Measurements from ENCODE around the gene NCOR1. TPM values are rescaled to one million over a fixed set of nuclear protein-coding genes. Genes with fewer than 3 reads are reported as not detected.
"Not testable (repeated sequence)": the region's sequence is repeated elsewhere in the genome, so short reads cannot be mapped to it uniquely, and the experiment has no call there.

NCOR1 gene
- 114 and 140 TPM in 2 replicates for total RNA-seq

GRCh38 chr17:16215273-16215964 is at the start of gene NCOR1:
Gene NCOR1 (minus strand): TSS chr17:16215534. CDS start chr17:16194569, 20,965 bp downstream.
- DNase-seq = peak; percentile 94

GRCh38 chr17:16262201-16262600 is 46.9 kb upstream of the NCOR1 start:
- no peak for DNase-seq

- no peak for DNase-seq
Observed at GRCh38 chr17:16261049-16261448, 45.7 kb upstream of the NCOR1 start.

GRCh38 chr17:16259926-16260325 is 44.6 kb upstream of the NCOR1 start:
- no peak for DNase-seq

- DNase-seq = no peak
Observed at GRCh38 chr17:16258901-16259300, 43.6 kb upstream of the NCOR1 start.

- DNase-seq = no peak
Observed at GRCh38 chr17:16255481-16255921, 40.2 kb upstream of the NCOR1 start.

GRCh38 chr17:16254773-16255400 is 39.6 kb upstream of the NCOR1 start:
- no peak for DNase-seq

- no peak for DNase-seq
Observed at GRCh38 chr17:16251556-16251955, 36.2 kb upstream of the NCOR1 start.

GRCh38 chr17:16251043-16251442 is 35.7 kb upstream of the NCOR1 start:
- DNase-seq = no peak

GRCh38 chr17:16250635-16251034 is 35.3 kb upstream of the NCOR1 start:
- no peak for DNase-seq

GRCh38 chr17:16247586-16247984 is 32.3 kb upstream of the NCOR1 start:
- no peak for DNase-seq

- no peak for DNase-seq
Observed at GRCh38 chr17:16243801-16244567, 28.6 kb upstream of the NCOR1 start.

- DNase-seq = no peak
Observed at GRCh38 chr17:16243385-16243784, 28.1 kb upstream of the NCOR1 start.

GRCh38 chr17:16241906-16242399 is 26.6 kb upstream of the NCOR1 start:
- no peak for DNase-seq

GRCh38 chr17:16239931-16240330 is 24.6 kb upstream of the NCOR1 start:
- no peak for DNase-seq

GRCh38 chr17:16232391-16232790 is 17.1 kb upstream of the NCOR1 start:
- no peak for DNase-seq

GRCh38 chr17:16229912-16230561 is 14.7 kb upstream of the NCOR1 start:
- not testable (repeated sequence) for DNase-seq

GRCh38 chr17:16222406-16222805 is 7.1 kb upstream of the NCOR1 start:
- DNase-seq = no peak

- DNase-seq = peak; percentile 98
Observed at GRCh38 chr17:16217002-16217635, 1.8 kb upstream of the NCOR1 start, which contains the start of gene PIGL. Gene PIGL (plus strand): TSS chr17:16217210. CDS start chr17:16217227, 17 bp downstream.

GRCh38 chr17:16216341-16217001 is 1.1 kb upstream of the NCOR1 start:
- not testable (repeated sequence) for DNase-seq

GRCh38 chr17:16215965-16216316 is 607 bp upstream of the NCOR1 start:
- DNase-seq = no peak

- peak; percentile 64 for DNase-seq
Observed at GRCh38 chr17:16215002-16215272, 397 bp downstream of the NCOR1 start.

Measured in dermis blood vessel endothelial cell (primary cell).